Stimulated activated CD4-positive, alpha-beta T cell treated with anti-CD3 and anti-CD28 coated beads, Interleukin-4, amount 100 ng/mL, for 48 hours (primary cell): ENCODE results near the gene LCE2C.

ENCODE experiments used
- DNase-seq, 2 donors: peaks; one replicate each; pipeline ENCODE4 v3.0.0-alpha.2; 2020; ENCODE audit warnings: low read depth in 2 of 2

LCE2C gene

GRCh38 chr1:152725261-152725660 is 50.2 kb downstream of the LCE2C start:
- DNase-seq, result no peak
